SK-N-MC (cell line): ENCODE data around the gene CEP290.

Experiments
- EZH2 ChIP-seq: fragments of 200-600 bp; sonication (generic); IDR thresholded peaks from one replicate; pipeline ENCODE4 v1.6.1; 2017; ENCODE audit warnings: antibody characterized with exemption
- FOXP2 ChIP-seq: optimal IDR thresholded peaks from 2 replicates; pipeline ENCODE3; 2011; ENCODE audit warnings: mild to moderate bottlenecking, moderate library complexity; ENCODE audit not compliant: insufficient read depth; ENCODE audit errors: extremely low read length, control extremely low read depth
- POLR2AphosphoS5 ChIP-seq: IDR thresholded peaks from 2 replicates; pipeline ENCODE4 v1.6.1; 2012; ENCODE audit warnings: mild to moderate bottlenecking, low read depth, low read length, borderline replicate concordance

DNA sequence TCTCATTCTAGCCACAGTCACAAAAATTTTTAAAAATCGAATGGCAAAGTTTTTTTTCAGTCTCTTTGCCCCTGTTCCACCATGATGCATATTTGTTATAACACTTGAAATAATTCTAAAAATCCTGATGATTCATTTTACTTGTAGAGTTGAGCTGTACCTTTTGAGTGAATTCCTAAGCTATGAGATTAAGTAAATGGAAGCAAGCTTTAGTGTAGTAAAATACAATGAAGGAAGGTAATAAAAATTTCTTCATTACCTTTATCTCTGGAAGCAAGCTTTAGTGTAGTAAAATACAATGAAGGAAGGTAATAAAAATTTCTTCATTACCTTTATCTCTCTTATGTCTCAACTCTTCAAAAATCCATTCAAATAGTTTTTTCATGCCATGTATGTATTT, 46.3 kb upstream of the CEP290 start:
- TF ChIP-seq POLR2AphosphoS5 (no peak), EZH2 (no peak), FOXP2 (no peak)
